ENCODE results near the gene PRKCI. TPM values are rescaled to one million over a fixed set of nuclear protein-coding genes. Genes with fewer than 3 reads are reported as not detected.

PRKCI gene
- total RNA-seq, 1 experiment from 2014 or later: 43.7 TPM

- Histone ChIP-seq H3K36me3 (ENCODE audit: control insufficient read depth, insufficient read depth, low read length) (0 out of 2 replicates have a peak, but pooled peaks cover 3% of the 10 kb centered on the region), H3K9me3 (ENCODE audit: control insufficient read depth, insufficient read depth, low read depth, low read length) (no peaks in the 10 kb centered on the region), H3K4me1 (ENCODE audit: control insufficient read depth, insufficient read depth, low read length) (no peaks in the 10 kb centered on the region), H3K27ac (ENCODE audit: low read length) (no peak overlapping the region), H3K4me3 (ENCODE audit: low read depth in 2 of 2, low read length in 2 of 2) (no peak overlapping the region), H3K27me3 (ENCODE audit: control insufficient read depth, insufficient read depth, low read length) (no peaks in the 10 kb centered on the region)
- DNase-seq (ENCODE audit: low read depth, low spot score) (no peak), ATAC-seq (no peak)
- TF ChIP-seq POLR2AphosphoS5 (IDR thresholded peaks at IDR 0.05; ENCODE audit: low read depth, low read length) (no peak), TCF7L2 (IDR thresholded peaks at IDR 0.05; ENCODE audit: low read depth, low read length) (no peak), REST (IDR thresholded peaks at IDR 0.05; ENCODE audit: insufficient read depth in 1 of 2, low read depth in 2 of 2, low read length in 1 of 2) (no peak), SIN3A (IDR thresholded peaks at IDR 0.05; ENCODE audit: borderline replicate concordance, insufficient read depth, low read depth, low read length) (no peak), CTCF (IDR thresholded peaks at IDR 0.05) (no peak)
- in situ Hi-C loops (cut with HindIII; ENCODE audit: low pct_unique_long_range_greater_than_20kb, low sequenced_read_pairs): no loop called here
- ChIA-PET POLR2A (no interaction called here), CTCF (no interaction called here)
- intact Hi-C loops (cut with micrococcal nuclease; ENCODE audit: unreplicated experiment): no loop called here
- no TSS peak for BruUV-seq (replicated peaks)
Measured at GRCh38 chr3:170278627-170279026, 56.4 kb downstream of the PRKCI start.

GRCh38 chr3:170290194-170290593 lies 68.0 kb downstream of the PRKCI start:
- Histone ChIP-seq H3K27ac (ENCODE audit: low read length) (no peak overlapping the region), H3K36me3 (ENCODE audit: control insufficient read depth, insufficient read depth, low read length) (no peaks in the 10 kb centered on the region), H3K9me3 (ENCODE audit: control insufficient read depth, insufficient read depth, low read depth, low read length) (no peaks in the 10 kb centered on the region), H3K4me1 (ENCODE audit: control insufficient read depth, insufficient read depth, low read length) (no peaks in the 10 kb centered on the region), H3K27me3 (ENCODE audit: control insufficient read depth, insufficient read depth, low read length) (no peaks in the 10 kb centered on the region), H3K4me3 (ENCODE audit: low read depth in 2 of 2, low read length in 2 of 2) (no peak overlapping the region)
- no TSS peak for BruUV-seq (replicated peaks)
- intact Hi-C loops (cut with micrococcal nuclease; ENCODE audit: unreplicated experiment) (no loop called here), in situ Hi-C loops (cut with HindIII; ENCODE audit: low pct_unique_long_range_greater_than_20kb, low sequenced_read_pairs) (no loop called here)
- no peak for DNase-seq (ENCODE audit: low read depth, low spot score)
- ATAC-seq: no peak
- ChIA-PET CTCF (no interaction called here), POLR2A (no interaction called here)
- TF ChIP-seq CTCF (IDR thresholded peaks at IDR 0.05) (no peak), SIN3A (IDR thresholded peaks at IDR 0.05; ENCODE audit: borderline replicate concordance, insufficient read depth, low read depth, low read length) (no peak), POLR2AphosphoS5 (IDR thresholded peaks at IDR 0.05; ENCODE audit: low read depth, low read length) (no peak), TCF7L2 (IDR thresholded peaks at IDR 0.05; ENCODE audit: low read depth, low read length) (no peak), REST (IDR thresholded peaks at IDR 0.05; ENCODE audit: insufficient read depth in 1 of 2, low read depth in 2 of 2, low read length in 1 of 2) (no peak)
